Urinary bladder (tissue), 4 donors: Measurements from ENCODE around the gene NAA35. TPM values are rescaled to one million over a fixed set of nuclear protein-coding genes. Genes with fewer than 3 reads are reported as not detected.

Experiments used
- DNase-seq: peaks from one replicate; pipeline ENCODE4 v3.0.0-alpha.2; 2015; ENCODE audit errors: extremely low spot score
- H3K27ac ChIP-seq: one replicate; pipeline ENCODE4 v1.5.1; 2013; ENCODE audit warnings: low read depth, mild to moderate bottlenecking, moderate library complexity
- H3K36me3 ChIP-seq: one replicate; pipeline ENCODE4 v1.6.1; 2013; ENCODE audit warnings: mild to moderate bottlenecking, moderate library complexity; ENCODE audit not compliant: insufficient read depth
- H3K4me1 ChIP-seq: one replicate; pipeline ENCODE4 v1.6.1; 2013; ENCODE audit warnings: mild to moderate bottlenecking, moderate library complexity; ENCODE audit not compliant: insufficient read depth
- H3K4me3 ChIP-seq: one replicate; pipeline ENCODE4 v1.5.1; 2013; ENCODE audit warnings: low read depth, low read length
- WGBS: extraction: QIAGEN DNeasy Blood & Tissue Kit; methylation state at CpG from one replicate; pipeline ENCODE4 v1.1.7; 2013; 5-methylcytosine and 5-hydroxymethylcytosine counted together
- polyA plus RNA-seq: library from polyadenylated mRNA; stranded (reverse); fragments of 200-250 nt; gene quantifications from one replicate; pipeline ENCODE4 v1.2.3, GENCODE V29; 2013
- total RNA-seq: library from RNA; depleted of rRNA; stranded (reverse); fragments of >200 nt; gene quantifications from one replicate; pipeline ENCODE4 v1.2.3, GENCODE V29; 2014
- donor health status: healthy with polysubstance abuse.
- donor health status: healthy.

NAA35 gene
- total and polyA plus RNA-seq, 2 donors: 11.2 to 43.8 TPM

DNA sequence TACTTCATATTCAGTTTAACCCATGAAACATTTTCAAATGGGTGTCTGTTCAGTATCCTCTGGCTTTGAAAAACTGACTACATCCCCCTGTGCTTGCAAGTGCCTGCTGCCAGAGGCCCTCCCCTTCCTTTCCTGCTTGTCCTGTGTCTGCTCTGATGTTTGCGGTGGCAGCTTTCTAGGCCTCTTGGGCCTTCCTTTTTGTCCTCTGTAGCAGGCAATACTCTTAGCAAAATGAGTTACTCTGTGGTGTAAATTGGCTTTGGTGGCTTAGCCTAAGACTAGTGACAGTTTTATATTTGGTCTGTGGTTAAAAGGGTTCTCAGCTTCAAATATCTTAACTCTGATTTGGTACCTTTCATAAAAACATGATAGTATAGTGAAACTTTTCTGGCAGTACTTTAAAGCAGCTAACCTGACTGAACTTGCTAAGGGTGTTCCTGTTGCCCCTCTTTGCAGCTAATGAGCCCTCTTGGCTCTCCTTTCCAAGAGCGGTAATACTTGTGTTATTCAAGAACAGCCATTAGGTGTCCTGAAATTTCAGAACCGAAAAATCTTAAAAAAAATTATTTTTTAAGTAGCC is 81.8 kb downstream of the NAA35 start:
- H3K4me3 ChIP-seq: no peak overlapping the region
- WGBS: 78% methylated on average over 3 of the region's 3 CpGs
- peaks cover 8% of the 10 kb centered on the region for H3K36me3 ChIP-seq
- no peak for DNase-seq
- no peaks in the 10 kb centered on the region for H3K4me1 ChIP-seq
- H3K27ac ChIP-seq: no peak overlapping the region

DNA sequence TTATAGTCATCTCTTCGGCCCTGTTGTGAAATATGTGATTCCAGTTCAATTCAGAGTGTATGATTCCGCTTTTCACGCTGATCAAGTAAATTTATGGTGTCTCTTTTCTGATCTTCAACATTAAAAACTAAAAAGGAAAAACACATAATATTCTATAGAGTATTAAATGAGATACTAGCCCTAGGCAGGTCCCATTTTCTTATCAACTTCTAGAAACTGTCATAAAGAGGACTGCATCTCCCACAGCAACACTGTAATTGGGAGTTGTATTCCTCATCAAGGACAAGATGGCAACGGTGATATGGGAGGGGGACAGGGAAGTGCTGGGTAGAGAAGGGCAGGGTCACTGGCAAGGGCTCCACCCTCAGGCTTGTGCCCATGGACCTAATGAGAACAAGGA is 86.8 kb downstream of the NAA35 start:
- Histone ChIP-seq H3K4me3 (no peak overlapping the region), H3K4me1 (no peaks in the 10 kb centered on the region), H3K36me3 (peaks cover 4% of the 10 kb centered on the region), H3K27ac (no peak overlapping the region)
- no peak for DNase-seq
- 95% methylated on average over 4 of the region's 4 CpGs for WGBS

DNA sequence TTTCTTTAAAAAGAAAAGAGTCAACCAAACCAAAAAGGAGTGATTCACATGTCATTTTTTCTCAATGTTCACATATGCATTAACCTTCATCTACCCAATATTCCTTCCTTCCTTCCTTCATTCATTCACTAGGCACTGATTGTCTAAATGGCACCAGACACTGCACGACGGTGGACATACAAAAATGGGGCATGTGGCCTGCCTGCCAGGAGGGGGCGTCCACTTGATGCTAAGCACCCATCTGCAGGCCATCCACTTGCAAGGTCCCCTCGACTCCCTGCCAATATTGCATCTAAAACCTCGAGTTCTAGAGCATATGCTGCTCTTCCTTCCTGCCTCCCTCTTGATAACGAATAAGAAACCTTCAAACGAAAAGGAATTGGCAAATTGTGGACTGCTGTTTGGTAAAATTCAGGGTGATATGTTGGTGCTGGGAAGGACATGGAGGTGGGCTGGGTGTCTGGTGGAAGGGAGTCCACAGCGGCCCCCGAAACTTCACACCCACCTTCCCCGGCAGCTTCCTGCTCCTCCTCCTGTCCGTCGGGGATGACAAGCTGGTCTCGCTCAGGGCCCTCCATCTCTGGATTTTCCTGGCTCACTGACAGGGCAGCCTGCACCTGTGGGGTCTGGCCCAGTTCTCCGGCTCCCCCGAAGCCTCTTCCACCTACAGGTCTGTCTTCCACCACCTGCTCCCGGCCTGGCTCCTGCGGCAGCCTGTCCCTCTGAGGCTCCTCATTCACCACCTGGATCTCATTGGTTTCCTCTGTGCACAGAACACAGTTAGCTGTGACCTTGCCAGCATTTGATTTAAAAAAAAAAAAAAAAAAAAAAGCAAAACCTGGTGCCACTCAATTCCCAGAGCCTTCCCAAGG is 94.2 kb downstream of the NAA35 start:
- H3K36me3 ChIP-seq: no peaks in the 10 kb centered on the region
- H3K4me1 ChIP-seq: no peaks in the 10 kb centered on the region
- H3K27ac ChIP-seq: no peak overlapping the region
- DNase-seq: no peak
- 81% methylated on average over 17 of the region's 17 CpGs for WGBS
- no peak overlapping the region for H3K4me3 ChIP-seq

DNA sequence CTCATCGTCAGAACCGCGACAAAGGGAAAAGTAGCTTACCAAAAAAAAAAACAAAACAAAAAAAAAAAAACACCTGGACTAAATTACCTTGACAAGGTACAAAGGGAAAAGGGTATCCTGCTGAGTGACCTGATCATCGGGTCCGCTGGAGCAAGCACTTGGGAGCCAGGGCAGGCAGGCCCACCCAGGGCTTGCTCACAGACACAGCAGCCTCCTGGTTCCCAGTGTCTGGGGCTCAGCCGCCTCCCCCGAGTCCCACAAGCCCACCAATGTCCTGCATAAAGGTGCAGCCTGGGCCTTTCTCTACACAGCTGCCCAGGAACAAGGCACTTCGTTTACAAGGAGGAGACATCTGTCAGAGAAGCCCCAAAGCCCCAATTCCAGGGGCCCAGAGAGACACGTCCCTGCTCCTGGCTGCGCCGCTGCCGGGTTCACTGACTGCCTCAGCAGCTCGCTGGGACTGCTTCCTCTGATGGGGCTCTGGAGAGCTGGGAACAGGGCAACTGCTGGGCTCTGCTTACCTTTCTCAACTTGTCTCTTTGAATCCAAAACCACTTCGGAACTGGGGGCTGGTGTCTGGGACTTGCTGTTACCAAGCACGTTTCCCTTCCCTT is 95.0 kb downstream of the NAA35 start:
- H3K36me3 ChIP-seq: no peaks in the 10 kb centered on the region
- no peak overlapping the region for H3K27ac ChIP-seq
- 91% methylated on average over 15 of the region's 15 CpGs for WGBS
- no peaks in the 10 kb centered on the region for H3K4me1 ChIP-seq
- H3K4me3 ChIP-seq: no peak overlapping the region
- DNase-seq: no peak

DNA sequence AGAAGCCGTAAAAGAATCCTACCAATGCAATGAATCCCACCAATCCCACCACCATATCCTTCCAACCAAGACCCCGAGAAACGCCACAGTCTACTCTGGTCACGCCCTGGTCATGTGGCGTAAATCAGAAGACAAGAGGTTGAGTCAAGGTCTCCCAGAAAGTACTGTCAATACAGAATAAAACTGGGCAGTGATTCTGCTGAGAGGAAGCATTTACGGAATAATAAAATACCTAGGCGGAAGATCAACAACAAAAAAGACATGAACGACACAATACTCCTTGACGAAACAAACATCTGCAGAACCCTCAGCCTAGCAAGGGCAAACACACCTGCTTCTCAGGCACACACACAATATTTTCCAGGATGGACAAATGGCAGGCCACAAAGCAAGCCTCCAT is 95.6 kb downstream of the NAA35 start:
- 96% methylated on average over 9 of the region's 9 CpGs for WGBS
- no peaks in the 10 kb centered on the region for H3K4me1 ChIP-seq
- no peaks in the 10 kb centered on the region for H3K36me3 ChIP-seq
- H3K27ac ChIP-seq: no peak overlapping the region
- DNase-seq: no peak
- no peak overlapping the region for H3K4me3 ChIP-seq

DNA sequence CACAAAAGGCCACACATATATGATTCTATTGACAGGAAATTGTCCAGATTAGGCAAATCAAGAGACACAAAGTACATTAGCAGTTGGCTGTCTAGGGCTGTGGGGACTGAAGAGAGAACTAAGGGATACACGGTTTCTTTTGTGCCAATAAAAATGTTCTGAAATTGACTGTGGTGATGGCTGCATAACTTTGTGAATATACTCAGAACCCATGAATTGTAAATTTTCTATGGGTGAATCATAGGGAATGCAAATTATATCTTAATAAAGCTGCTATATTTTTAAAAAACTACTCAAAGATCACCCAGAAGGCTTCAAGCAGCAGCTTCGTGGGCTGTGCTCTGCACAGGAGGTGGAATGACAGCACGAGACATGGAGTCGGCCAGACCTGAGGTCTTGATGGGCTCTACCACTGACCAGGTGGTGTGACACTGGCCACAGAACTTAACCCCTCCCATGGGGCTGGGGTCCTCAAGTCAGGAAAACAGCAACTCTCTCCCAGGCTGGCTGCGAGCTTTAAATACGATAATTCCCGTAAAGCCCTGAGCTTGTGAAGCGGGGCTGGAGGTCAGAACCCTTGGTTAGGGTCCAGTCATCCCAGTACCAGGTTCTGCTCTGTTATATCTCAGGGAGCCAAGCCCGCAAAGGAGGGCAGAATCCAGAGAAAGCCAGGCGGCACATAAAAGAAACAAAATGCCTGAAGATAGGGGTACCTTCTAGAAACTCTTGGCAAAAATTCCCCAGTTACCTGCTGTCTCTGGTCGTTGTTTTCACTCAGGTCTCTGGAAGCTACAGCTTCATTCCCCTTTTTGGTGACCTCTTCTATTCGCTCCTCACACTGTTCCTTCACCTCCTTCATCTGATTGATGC is 99.3 kb downstream of the NAA35 start:
- no peak for DNase-seq
- WGBS: 95% methylated on average over 12 of the region's 12 CpGs
- H3K4me1 ChIP-seq: no peaks in the 10 kb centered on the region
- H3K4me3 ChIP-seq: no peak overlapping the region
- no peaks in the 10 kb centered on the region for H3K36me3 ChIP-seq
- no peak overlapping the region for H3K27ac ChIP-seq

DNA sequence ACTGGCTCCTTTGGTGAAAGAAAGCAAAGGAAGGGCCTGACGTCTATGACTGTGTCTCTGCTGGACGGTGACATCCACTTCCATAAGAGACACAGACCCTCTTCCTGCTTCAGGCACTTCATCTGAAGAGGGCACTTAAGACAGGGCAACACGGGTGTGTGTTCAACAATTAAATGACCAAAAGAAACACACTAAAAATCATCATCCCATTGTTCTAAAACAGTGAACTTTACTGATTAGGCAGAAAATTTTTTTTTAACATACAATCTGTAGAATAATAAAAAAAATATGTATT is 99.9 kb downstream of the NAA35 start:
- DNase-seq: no peak
- Histone ChIP-seq H3K4me3 (no peak overlapping the region), H3K36me3 (no peaks in the 10 kb centered on the region), H3K4me1 (no peaks in the 10 kb centered on the region), H3K27ac (no peak overlapping the region)
- 77% methylated on average over 3 of the region's 3 CpGs for WGBS

DNA sequence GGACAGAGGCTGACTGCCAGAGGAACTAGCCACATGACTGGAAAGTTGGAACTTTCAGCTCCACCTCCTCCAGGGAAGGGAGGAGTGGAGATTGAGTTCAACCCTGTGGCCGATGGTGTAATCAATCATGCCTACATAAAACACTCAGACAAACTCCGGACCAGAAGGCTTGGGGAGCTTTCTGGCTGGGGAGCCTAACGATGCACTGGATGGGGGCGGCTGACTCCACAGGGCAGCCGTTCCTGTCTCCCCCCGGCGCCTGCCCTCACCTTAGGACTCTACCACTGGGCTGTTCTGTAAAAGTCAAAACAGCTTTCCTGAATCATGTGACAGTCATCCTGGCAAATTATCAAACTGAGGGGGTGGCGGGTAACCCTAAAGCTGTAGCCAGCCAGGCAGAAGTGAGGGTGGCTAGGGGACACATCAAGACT is 100.4 kb downstream of the NAA35 start:
- Histone ChIP-seq H3K36me3 (no peaks in the 10 kb centered on the region), H3K4me3 (no peak overlapping the region), H3K27ac (no peak overlapping the region), H3K4me1 (no peaks in the 10 kb centered on the region)
- DNase-seq: no peak
- WGBS: 45% methylated on average over 8 of the region's 8 CpGs

DNA sequence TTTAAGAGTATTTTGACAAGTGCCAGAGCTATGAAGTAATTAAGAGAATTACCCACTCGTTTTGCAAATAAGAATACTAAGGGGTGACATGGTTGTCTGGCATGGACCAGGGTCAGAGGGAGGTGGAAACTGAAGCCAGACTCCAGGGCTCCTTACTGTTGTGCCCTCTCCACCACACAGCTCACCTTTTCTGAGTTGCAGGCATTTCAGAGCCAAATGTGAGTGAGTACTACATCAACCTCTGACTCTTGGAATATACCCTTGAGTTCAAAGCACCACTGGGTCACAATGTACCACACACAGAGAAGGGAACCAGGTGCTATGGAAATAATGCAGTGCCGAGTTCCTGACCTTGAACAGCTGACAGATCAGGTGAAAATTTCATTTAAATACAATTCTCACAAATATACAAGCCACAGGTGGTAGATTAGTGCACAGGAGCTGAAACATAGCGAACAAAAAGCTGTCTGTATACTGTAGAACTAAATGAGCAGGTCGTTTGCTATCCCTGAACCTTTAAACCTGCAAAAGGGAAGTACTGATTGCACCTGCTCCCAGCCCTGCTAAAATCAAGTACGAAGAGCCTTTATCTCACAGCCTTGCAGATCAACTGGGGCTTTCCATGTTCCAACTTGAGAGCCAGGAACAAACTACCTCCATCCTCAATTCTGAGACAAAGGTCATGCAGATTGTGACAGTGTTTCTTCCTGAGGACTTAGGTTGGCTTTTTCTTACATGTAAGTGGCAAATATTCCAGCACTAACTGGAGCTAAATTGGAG is 101.4 kb downstream of the NAA35 start:
- no peak overlapping the region for H3K4me3 ChIP-seq
- WGBS: 76% methylated on average over 5 of the region's 5 CpGs
- DNase-seq: no peak
- no peaks in the 10 kb centered on the region for H3K4me1 ChIP-seq
- H3K27ac ChIP-seq: no peak overlapping the region
- H3K36me3 ChIP-seq: no peaks in the 10 kb centered on the region

DNA sequence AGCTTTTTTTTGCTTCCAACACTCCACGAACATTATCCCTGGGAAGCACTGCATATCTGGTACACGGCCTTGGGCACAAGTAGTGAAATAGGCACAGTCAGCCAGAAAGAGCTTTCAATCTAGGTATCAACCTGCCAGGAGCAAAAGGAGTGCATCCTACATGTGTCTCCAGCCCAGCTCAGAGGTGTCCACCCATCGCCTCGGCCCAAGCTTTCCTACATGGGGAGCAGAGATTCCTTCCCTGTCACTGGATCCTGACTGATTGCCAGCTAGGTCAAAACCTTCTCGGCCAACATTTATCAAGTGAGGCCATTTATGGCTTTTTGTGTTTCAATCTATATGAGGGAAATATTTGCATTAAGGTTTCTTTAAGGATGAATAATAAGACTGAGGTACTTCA is 102.6 kb downstream of the NAA35 start:
- Histone ChIP-seq H3K4me1 (no peaks in the 10 kb centered on the region), H3K4me3 (no peak overlapping the region), H3K27ac (no peak overlapping the region), H3K36me3 (no peaks in the 10 kb centered on the region)
- DNase-seq: no peak
- WGBS: 94% methylated on average over 5 of the region's 5 CpGs

DNA sequence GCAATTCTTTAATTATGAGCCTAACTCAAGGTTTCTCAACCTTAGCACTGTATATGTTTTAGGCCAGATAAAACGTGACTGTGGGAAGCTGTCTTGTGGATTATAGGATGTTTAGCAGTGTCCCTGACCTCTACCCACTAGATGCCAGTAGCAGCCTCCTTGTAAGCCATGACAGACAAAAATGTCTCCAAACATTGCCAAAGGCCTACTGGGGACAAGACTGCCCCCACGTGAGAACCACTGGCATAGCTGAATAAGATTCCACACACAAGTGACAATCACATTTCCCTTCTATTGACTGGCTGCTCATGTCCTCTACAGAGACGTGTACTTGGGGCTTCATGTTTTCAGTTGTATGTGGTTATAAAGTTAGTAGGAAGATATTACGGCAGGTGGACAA is 103.1 kb downstream of the NAA35 start:
- no peak for DNase-seq
- Histone ChIP-seq H3K36me3 (no peaks in the 10 kb centered on the region), H3K4me3 (no peak overlapping the region), H3K4me1 (no peaks in the 10 kb centered on the region), H3K27ac (no peak overlapping the region)
- 88% methylated on average over 4 of the region's 4 CpGs for WGBS

DNA sequence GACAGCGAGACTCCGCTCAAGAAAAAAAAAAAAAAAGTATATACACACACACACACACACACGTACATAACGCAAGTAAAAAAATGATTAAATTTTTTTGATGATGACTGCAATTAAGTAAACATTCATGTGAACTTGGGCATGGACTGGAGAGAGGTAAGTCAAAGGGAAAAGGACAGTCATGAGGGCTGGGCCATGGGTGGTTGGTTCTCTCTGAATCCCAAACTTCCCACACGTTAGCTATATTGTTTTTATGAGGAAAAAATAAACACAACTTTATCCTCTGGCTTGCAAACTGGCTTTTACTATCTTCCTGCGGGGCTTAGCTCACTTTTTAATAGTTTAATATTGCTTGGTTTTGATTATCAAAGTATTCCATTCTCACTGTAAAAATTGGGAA is 104.7 kb downstream of the NAA35 start:
- WGBS: 79% methylated on average over 6 of the region's 6 CpGs

DNA sequence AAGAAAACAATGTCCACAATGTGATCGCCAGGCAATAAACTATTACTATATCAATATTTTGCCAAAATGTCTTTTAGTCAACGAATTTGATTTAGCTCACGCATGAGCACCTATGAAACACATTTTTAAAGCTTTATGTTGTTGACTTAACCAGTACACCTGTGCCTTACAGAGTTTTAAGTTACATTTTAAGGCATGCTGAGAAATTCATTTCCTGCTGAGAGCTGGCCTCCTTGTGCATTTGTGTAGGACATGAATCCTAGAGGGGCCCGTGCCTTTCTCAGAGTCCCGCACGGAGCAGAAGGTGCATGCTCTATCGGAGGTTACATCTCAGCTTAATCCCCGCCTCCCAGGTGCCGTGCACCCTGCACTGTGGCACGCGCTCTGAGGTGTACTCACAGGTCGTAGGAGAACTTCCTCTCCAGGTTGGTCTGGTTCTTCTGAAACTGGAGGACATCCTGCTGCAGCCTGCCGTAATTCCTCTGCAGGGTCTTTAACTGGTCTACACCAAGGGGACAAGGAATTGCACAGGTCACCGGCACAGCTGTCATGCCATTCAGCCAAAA is 105.2 kb downstream of the NAA35 start:
- Histone ChIP-seq H3K27ac (no peak overlapping the region), H3K36me3 (no peaks in the 10 kb centered on the region), H3K4me1 (no peaks in the 10 kb centered on the region), H3K4me3 (no peak overlapping the region)
- DNase-seq: no peak
- 86% methylated on average over 14 of the region's 14 CpGs for WGBS

More for the DNA sequence above, 104.7 kb downstream of the NAA35 start:
- no peaks in the 10 kb centered on the region for H3K4me1 ChIP-seq
- DNase-seq: no peak
- no peak overlapping the region for H3K27ac ChIP-seq
- H3K36me3 ChIP-seq: no peaks in the 10 kb centered on the region
- H3K4me3 ChIP-seq: no peak overlapping the region
